GM18519 (cell line): Measurements from ENCODE around the gene KRT4.
"Not testable (repeated sequence)": the region's sequence is repeated elsewhere in the genome, so short reads cannot be mapped to it uniquely, and the experiment has no call there.

Experiments used
- ATAC-seq: cut with Tn5 transposase; IDR thresholded peaks from one replicate; pipeline ENCODE4 v1.9.1; 2021; ENCODE audit warnings: mild to moderate bottlenecking, moderate library complexity; ENCODE audit not compliant: unreplicated experiment, low FRiP score

Gene KRT4

GRCh38 chr12:52795332-52795674 lies 18.6 kb downstream of the KRT4 start:
- ATAC-seq = not testable (repeated sequence)

- ATAC-seq = no peak
Observed at GRCh38 chr12:52794479-52795331, 19.2 kb downstream of the KRT4 start.

- no peak for ATAC-seq
Observed at GRCh38 chr12:52792185-52793029, 21.5 kb downstream of the KRT4 start.

- ATAC-seq = no peak
Observed at GRCh38 chr12:52791271-52792184, 22.4 kb downstream of the KRT4 start.

GRCh38 chr12:52790427-52791270 lies 23.3 kb downstream of the KRT4 start:
- no peak for ATAC-seq

- no peak for ATAC-seq
Observed at GRCh38 chr12:52789637-52790426, 24.1 kb downstream of the KRT4 start.

GRCh38 chr12:52788876-52789636 lies 24.9 kb downstream of the KRT4 start:
- no peak for ATAC-seq

- ATAC-seq = no peak
Observed at GRCh38 chr12:52788192-52788875, 25.6 kb downstream of the KRT4 start.

- no peak for ATAC-seq
Observed at GRCh38 chr12:52787324-52788191, 26.4 kb downstream of the KRT4 start.

GRCh38 chr12:52784909-52785308 lies 29.0 kb downstream of the KRT4 start:
- ATAC-seq = no peak

GRCh38 chr12:52783563-52784316 lies 30.2 kb downstream of the KRT4 start:
- ATAC-seq = no peak

GRCh38 chr12:52782502-52782901 lies 31.4 kb downstream of the KRT4 start:
- no peak for ATAC-seq

GRCh38 chr12:52781399-52782082 lies 32.4 kb downstream of the KRT4 start:
- ATAC-seq = no peak

- no peak for ATAC-seq
Observed at GRCh38 chr12:52779914-52780313, 34.0 kb downstream of the KRT4 start.

GRCh38 chr12:52778833-52779232 lies 35.1 kb downstream of the KRT4 start:
- no peak for ATAC-seq
